Gastrocnemius medialis (tissue), 4 donors: Measurements from ENCODE around the gene DNASE1L3.

Source experiments
- POLR2A ChIP-seq, 2 donors: fragments of 450-650 bp; IDR thresholded peaks; one replicate each; pipeline ENCODE4 v1.6.1; 2017; ENCODE audit warnings: antibody characterized with exemption in 2 of 2, mild to moderate bottlenecking in 2 of 2, moderate library complexity in 2 of 2
- TF ChIP-seq, protein P1 (sequence below), 5 experiments: fragments of 450-650 bp in 3 of 5; fragments of 200-600 bp in 2 of 5; sonication (generic) in 2 of 5; IDR thresholded peaks in 4 of 5; conservative IDR thresholded peaks in 1 of 5; 1 replicate in 4 of 5; 2 replicates in 1 of 5; pipeline ENCODE4 v1.5.1; 2016 to 2019; ENCODE audit warnings: antibody characterized with exemption in 5 of 5, mild to moderate bottlenecking in 3 of 5, moderate library complexity in 3 of 5

DNA sequence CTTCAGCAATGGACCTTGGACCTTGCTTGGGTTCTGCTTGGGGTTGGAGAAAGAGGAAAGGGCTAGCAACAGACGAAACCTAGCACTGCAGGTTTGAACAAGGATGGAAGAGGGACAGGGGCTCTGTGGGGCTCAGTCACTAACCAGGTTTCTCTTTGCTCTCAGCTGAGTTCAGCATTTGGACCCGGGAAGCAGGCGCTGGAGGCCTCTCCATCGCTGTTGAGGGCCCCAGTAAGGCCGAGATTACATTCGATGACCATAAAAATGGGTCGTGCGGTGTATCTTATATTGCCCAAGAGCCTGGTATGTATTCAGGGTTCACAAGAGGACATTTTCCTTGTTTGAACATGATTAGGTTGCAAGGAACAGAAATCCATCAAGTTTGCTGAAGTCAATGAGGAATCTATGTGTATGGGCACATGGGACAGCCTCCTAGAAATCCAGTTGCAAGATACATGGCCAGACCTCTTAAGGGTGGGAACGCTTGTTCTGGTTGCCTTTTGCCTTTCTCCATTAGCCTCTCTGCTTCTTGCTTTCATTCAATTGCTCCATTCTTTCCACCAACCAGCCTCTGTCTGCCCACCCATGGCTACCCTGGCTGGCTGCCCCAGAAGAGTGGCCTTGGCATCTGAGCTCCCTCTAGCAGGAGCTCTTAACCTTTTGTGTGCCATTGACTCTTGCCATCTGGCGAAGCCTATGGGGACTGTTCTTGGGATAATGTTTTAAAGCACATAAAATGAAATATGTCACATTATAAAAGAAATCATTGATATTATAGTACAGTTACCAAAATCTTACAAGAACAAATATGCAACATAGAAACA lies 55.9 kb downstream of the DNASE1L3 start:
- TF ChIP-seq, protein P1, sequence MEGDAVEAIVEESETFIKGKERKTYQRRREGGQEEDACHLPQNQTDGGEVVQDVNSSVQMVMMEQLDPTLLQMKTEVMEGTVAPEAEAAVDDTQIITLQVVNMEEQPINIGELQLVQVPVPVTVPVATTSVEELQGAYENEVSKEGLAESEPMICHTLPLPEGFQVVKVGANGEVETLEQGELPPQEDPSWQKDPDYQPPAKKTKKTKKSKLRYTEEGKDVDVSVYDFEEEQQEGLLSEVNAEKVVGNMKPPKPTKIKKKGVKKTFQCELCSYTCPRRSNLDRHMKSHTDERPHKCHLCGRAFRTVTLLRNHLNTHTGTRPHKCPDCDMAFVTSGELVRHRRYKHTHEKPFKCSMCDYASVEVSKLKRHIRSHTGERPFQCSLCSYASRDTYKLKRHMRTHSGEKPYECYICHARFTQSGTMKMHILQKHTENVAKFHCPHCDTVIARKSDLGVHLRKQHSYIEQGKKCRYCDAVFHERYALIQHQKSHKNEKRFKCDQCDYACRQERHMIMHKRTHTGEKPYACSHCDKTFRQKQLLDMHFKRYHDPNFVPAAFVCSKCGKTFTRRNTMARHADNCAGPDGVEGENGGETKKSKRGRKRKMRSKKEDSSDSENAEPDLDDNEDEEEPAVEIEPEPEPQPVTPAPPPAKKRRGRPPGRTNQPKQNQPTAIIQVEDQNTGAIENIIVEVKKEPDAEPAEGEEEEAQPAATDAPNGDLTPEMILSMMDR (IDR thresholded peaks at IDR 0.05 in 4 of 5, conservative IDR thresholded peaks at IDR 0.05 in 1 of 5): no peak
- no peak for TF ChIP-seq POLR2A (IDR thresholded peaks at IDR 0.05)
